GM12878 (cell line): Measurements from ENCODE around the gene BCAS4. TPM values are rescaled to one million over a fixed set of nuclear protein-coding genes. Genes with fewer than 3 reads are reported as not detected.

Experiments
- ATAC-seq: fragments of 200-7000 bp; cut with Tn5 transposase; 3 replicates; pipeline ENCODE4 v1.9.1; 2020; ENCODE audit warnings: mild to moderate bottlenecking, moderate library complexity
- BruUV-seq: library from RNA; stranded (reverse); fragments of 400-500 nt; replicated peaks from 2 replicates; lab custom pipeline; 2021; lab: Mats Ljungman, UMichigan
- CTCF ChIA-PET: fragments of 300-600 bp; sonication (Branson Sonifier 250); formaldehyde crosslinking; extraction: SDS; loops from one replicate; lab custom pipeline; 2021; ENCODE audit warnings: inconsistent platforms; lab: Yijun Ruan, JAX
- POLR2A ChIA-PET: fragments of 350-600 bp; formaldehyde crosslinking; extraction: SDS; loops from one replicate; lab custom pipeline; 2021; ENCODE audit warnings: inconsistent platforms; lab: Charles Lee
- RAD21 ChIA-PET: fragments of 300-600 bp; sonication (Branson Sonifier 250); formaldehyde crosslinking; loops from one replicate; lab custom pipeline; 2023; ENCODE audit warnings: antibody characterized with exemption; ENCODE audit not compliant: unreplicated experiment; lab: Charles Lee
- SMC1A ChIA-PET: fragments of 300-600 bp; sonication (Branson Sonifier 250); formaldehyde crosslinking; loops from one replicate; lab custom pipeline; 2023; ENCODE audit not compliant: unreplicated experiment, uncharacterized antibody; lab: Charles Lee
- DNase-seq: peaks from one replicate; pipeline ENCODE4 v3.0.0-alpha.2; 2011; ENCODE audit warnings: low read depth, low spot score
- FAIRE-seq: peaks from 3 replicates; lab custom pipeline; 2011; peaks lifted over from hg19 to GRCh38; lab: Jason Lieb, UNC
- H2AFZ ChIP-seq: 2 replicates; pipeline ENCODE4 v1.6.0; 2011; ENCODE audit warnings: low read depth, low read length, control low read depth; ENCODE audit not compliant: control insufficient read depth
- H3K27ac ChIP-seq: 2 replicates; pipeline ENCODE4 v1.5.1; 2011; ENCODE audit warnings: control low read depth; ENCODE audit not compliant: control insufficient read depth, insufficient read depth
- H3K27me3 ChIP-seq, 2 experiments: replicated peaks in 1 of 2; 2 replicates each; pipeline versions ENCODE4 v1.6.0 to v1.6.1; 2011; ENCODE audit warnings: low read length in 1 of 2; ENCODE audit not compliant: control insufficient read depth in 2 of 2, insufficient read depth in 2 of 2
- H3K36me3 ChIP-seq, 2 experiments: 2 replicates each; pipeline ENCODE4 v1.5.1; 2011; ENCODE audit warnings: low read length in 1 of 2; ENCODE audit not compliant: control insufficient read depth in 2 of 2, insufficient read depth in 2 of 2
- H3K4me1 ChIP-seq: 2 replicates; pipeline ENCODE4 v1.6.1; 2011; ENCODE audit warnings: mild to moderate bottlenecking, low read length, moderate library complexity, mixed read lengths; ENCODE audit not compliant: control insufficient read depth, insufficient read depth
- H3K4me2 ChIP-seq: 2 replicates; pipeline ENCODE4 v1.6.0; 2011; ENCODE audit warnings: control low read depth; ENCODE audit not compliant: control insufficient read depth, insufficient read depth
- H3K4me3 ChIP-seq: fragments of 200-600 bp; sonication (generic); 2 replicates; pipeline ENCODE4 v1.5.1; 2016
- H3K79me2 ChIP-seq: 2 replicates; pipeline ENCODE4 v1.6.0; 2011; ENCODE audit warnings: low read length; ENCODE audit not compliant: control insufficient read depth, insufficient read depth
- H3K9ac ChIP-seq: 2 replicates; pipeline ENCODE4 v1.8.0; 2011; ENCODE audit warnings: low read length, control low read depth, mixed read lengths; ENCODE audit not compliant: control insufficient read depth, insufficient read depth
- H3K9me3 ChIP-seq: replicated peaks from 3 replicates; pipeline ENCODE4 v1.5.1; 2011; ENCODE audit warnings: mild to moderate bottlenecking, low read length; ENCODE audit not compliant: control insufficient read depth, insufficient read depth
- H4K20me1 ChIP-seq: 2 replicates; pipeline ENCODE4 v1.6.0; 2011; ENCODE audit not compliant: control insufficient read depth, insufficient read depth
- ATF2 ChIP-seq: IDR thresholded peaks from 2 replicates; pipeline ENCODE4 v1.6.1; 2012; ENCODE audit warnings: low read length, inconsistent platforms
- BACH1 ChIP-seq: fragments of 450-650 bp; IDR thresholded peaks from 2 replicates; pipeline ENCODE4 v1.6.1; 2017; ENCODE audit warnings: mild to moderate bottlenecking, borderline replicate concordance
- EGR1 ChIP-seq, 2 experiments: IDR thresholded peaks; 1 replicate in 1 of 2; 2 replicates in 1 of 2; pipeline ENCODE4 v1.6.1; 2011 to 2012; ENCODE audit warnings: low read depth in 2 of 2, low read length in 2 of 2, borderline replicate concordance in 1 of 2, mild to moderate bottlenecking in 1 of 2, moderate library complexity in 1 of 2
- EP300 ChIP-seq, 2 experiments: fragments of 150-350 bp in 1 of 2; IDR thresholded peaks; 2 replicates each; pipeline ENCODE4 v1.6.1; 2011 to 2012; ENCODE audit warnings: low read depth in 2 of 2, low read length in 2 of 2, borderline replicate concordance in 1 of 2, improper control_type of control experiment in 1 of 2, inconsistent platforms in 1 of 2; ENCODE audit not compliant: control insufficient read depth in 1 of 2
- FOXM1 ChIP-seq: IDR thresholded peaks from 2 replicates; pipeline ENCODE4 v1.6.1; 2012; ENCODE audit warnings: low read depth, mild to moderate bottlenecking, inconsistent platforms, low read length, moderate library complexity
- GABPA ChIP-seq: IDR thresholded peaks from 2 replicates; pipeline ENCODE4 v1.6.1; 2014; ENCODE audit warnings: antibody characterized with exemption, low read depth, mild to moderate bottlenecking, inconsistent platforms
- GATAD2B ChIP-seq: fragments of 450-650 bp; conservative IDR thresholded peaks from 2 replicates; pipeline ENCODE4 v1.6.1; 2017; ENCODE audit warnings: low read depth, mild to moderate bottlenecking, moderate library complexity
- HDAC2 ChIP-seq: fragments of 200-600 bp; sonication (generic); IDR thresholded peaks from 2 replicates; pipeline ENCODE4 v1.6.1; 2017
- JUND ChIP-seq: IDR thresholded peaks from 2 replicates; pipeline ENCODE4 v1.6.1; 2012; ENCODE audit warnings: low read depth, mild to moderate bottlenecking, low read length, improper control_type of control experiment, moderate library complexity
- MYB ChIP-seq: fragments of 150-350 bp; IDR thresholded peaks from 2 replicates; pipeline ENCODE4 v1.6.1; 2014; ENCODE audit warnings: mild to moderate bottlenecking, low read depth, low read length, borderline replicate concordance
- PAX5 ChIP-seq: IDR thresholded peaks from 2 replicates; pipeline ENCODE4 v1.6.1; 2011; ENCODE audit warnings: low read depth, low read length, borderline replicate concordance
- PBX3 ChIP-seq: IDR thresholded peaks from 2 replicates; pipeline ENCODE4 v1.6.1; 2011; ENCODE audit warnings: mild to moderate bottlenecking, low read depth, low read length, moderate library complexity; ENCODE audit not compliant: insufficient replicate concordance
- RBBP5 ChIP-seq: fragments of 200-600 bp; sonication (generic); conservative IDR thresholded peaks from 2 replicates; pipeline ENCODE4 v1.6.1; 2016
- RFX5 ChIP-seq: IDR thresholded peaks from 2 replicates; pipeline ENCODE4 v1.6.1; 2011; ENCODE audit warnings: low read depth, low read length, improper control_type of control experiment
- SIX5 ChIP-seq: IDR thresholded peaks from 2 replicates; pipeline ENCODE4 v1.6.1; 2011; ENCODE audit warnings: mild to moderate bottlenecking, low read depth, low read length, moderate library complexity; ENCODE audit not compliant: severe bottlenecking
- SMARCA5 ChIP-seq: fragments of 450-650 bp; IDR thresholded peaks from 2 replicates; pipeline ENCODE4 v1.6.1; 2017; ENCODE audit warnings: mild to moderate bottlenecking
- SPI1 ChIP-seq: IDR thresholded peaks from 2 replicates; pipeline ENCODE4 v1.6.1; 2011; ENCODE audit warnings: low read depth, mild to moderate bottlenecking, low read length, moderate library complexity, borderline replicate concordance; ENCODE audit not compliant: insufficient read depth
- SREBF1 ChIP-seq: IDR thresholded peaks from 2 replicates; pipeline ENCODE4 v1.6.1; 2012; ENCODE audit warnings: mild to moderate bottlenecking, low read length
- SRF ChIP-seq, 2 experiments: IDR thresholded peaks; 2 replicates each; pipeline ENCODE4 v1.6.1; 2011; ENCODE audit warnings: low read depth in 2 of 2, low read length in 2 of 2, mild to moderate bottlenecking in 1 of 2, moderate library complexity in 1 of 2
- YY1 ChIP-seq: IDR thresholded peaks from 2 replicates; pipeline ENCODE4 v1.6.1; 2011; ENCODE audit warnings: low read depth, mild to moderate bottlenecking, low read length
- ZNF384 ChIP-seq: IDR thresholded peaks from 2 replicates; pipeline ENCODE4 v1.6.1; 2012; ENCODE audit warnings: low read depth, mild to moderate bottlenecking, low read length, improper control_type of control experiment, borderline replicate concordance
- WGBS: methylation state at CpG from one replicate; pipeline ENCODE4 v1.1.6; 2016; ENCODE audit warnings: low lambda C conversion rate; ENCODE audit not compliant: insufficient replicate concordance, insufficient coverage; ENCODE audit errors: missing lambda C conversion rate; 5-methylcytosine and 5-hydroxymethylcytosine counted together
- in situ Hi-C: fragments of 300-500 bp; cut with MboI; formaldehyde crosslinking; loops from 9 replicates; pipeline ENCODE4 v1.14.3; 2018; ENCODE audit warnings: mixed read lengths
- intact Hi-C: fragments of 100-400 bp; cut with micrococcal nuclease; formaldehyde crosslinking; loops from one replicate; pipeline ENCODE4 v1.14.2; 2022; ENCODE audit not compliant: unreplicated experiment
- polyA plus RNA-seq, 11 experiments: library from polyadenylated mRNA; depleted of rRNA in 4 of 11; unstranded in 6 of 11; stranded (reverse) in 5 of 11; fragments of >200 nt; fragmentation: Nextera tagmentation in 4 of 11; fragmentation: Illumina TruSeq in 1 of 11; extraction: Ambion mirVana in 4 of 11; extraction: Trizol in 1 of 11; gene quantifications; 1 replicate in 1 of 11; 2 replicates in 10 of 11; pipeline versions ENCODE4 v1.2.1 to v1.2.3, GENCODE V29; 2011 to 2016; ENCODE audit warnings: inconsistent platforms in 2 of 11, missing spikeins in 2 of 11, low read depth in 1 of 11
- total RNA-seq, 4 experiments: library from RNA; depleted of rRNA in 3 of 4; stranded (reverse); fragments of >200 nt in 3 of 4; fragmentation: Illumina TruSeq in 1 of 4; extraction: Trizol in 1 of 4; gene quantifications; 2 replicates each; pipeline versions ENCODE4 v1.2.1 to v1.2.3, GENCODE V29; 2013 to 2021

Gene BCAS4
- total and polyA plus RNA-seq, 10 of the 15 experiments (the other 5 are each of a cell fraction or from before 2014, with no cell fraction given), result 14.8 to 214 (median 65.3) TPM

- FAIRE-seq, result peak; percentile 66
- CTCF ChIA-PET, result interaction anchor here (0.9 to 1.8 kb wide), 3 partner anchors 11 to 113 kb away, joined by 4 to 11 read pairs (median 4); partner anchors contain the start of gene BCAS4
- no TSS peak for BruUV-seq
- no peak for TF ChIP-seq SRF (IDR thresholded peaks at IDR 0.05; ENCODE audit: low read depth in 2 of 2, low read length in 2 of 2)
- no peak for TF ChIP-seq SIX5
- no peak for TF ChIP-seq PBX3
- peak in 1 of 2 experiments; percentile 27; a peak in 1 of 4 replicates for TF ChIP-seq EP300 (IDR thresholded peaks at IDR 0.05; ENCODE audit: borderline replicate concordance in 1 of 2, control insufficient read depth in 1 of 2, low read depth in 2 of 2, low read length in 2 of 2)
- TF ChIP-seq YY1, result peak; percentile 29; the same call in 1 of the 2 replicates
- peak; percentile 73; the same call in 1 of the 2 replicates for TF ChIP-seq SMARCA5
- TF ChIP-seq ATF2, result peak; percentile 60; the same call in 1 of the 2 replicates
- no peak for TF ChIP-seq RBBP5
- TF ChIP-seq HDAC2, result peak; percentile 78; the same call in 1 of the 2 replicates
- no peak for TF ChIP-seq JUND
- TF ChIP-seq BACH1, result peak; percentile 24; the same call in 1 of the 2 replicates
- TF ChIP-seq SREBF1, result no peak
- TF ChIP-seq PAX5, result 0 out of 2 replicates have a peak, but pooled peaks have one; percentile 18
- no peak for TF ChIP-seq FOXM1
- no peak for TF ChIP-seq MYB
- TF ChIP-seq EGR1 (IDR thresholded peaks at IDR 0.05; ENCODE audit: borderline replicate concordance in 1 of 2, low read depth in 2 of 2, low read length in 2 of 2), result peak in 1 of 2 experiments; percentile 64; a peak in 2 of 3 replicates
- no peak for TF ChIP-seq GATAD2B
- no peak for TF ChIP-seq RFX5
- TF ChIP-seq SPI1, result peak; percentile 74; the same call in 1 of the 2 replicates
- no peak for TF ChIP-seq ZNF384
- TF ChIP-seq GABPA, result 0 out of 2 replicates have a peak, but pooled peaks have one; percentile 19
Observed at GRCh38 chr20:50810842-50811241, 16.0 kb downstream of the BCAS4 start.

More at GRCh38 chr20:50810842-50811241, 16.0 kb downstream of the BCAS4 start:
- peaks cover 65% of the 10 kb centered on the region for H3K4me1 ChIP-seq
- no peaks in the 10 kb centered on the region for H3K36me3 ChIP-seq
- H2AFZ ChIP-seq, result no peak overlapping the region
- H3K4me3 ChIP-seq, result peak overlapping the region; percentile 66
- H3K9me3 ChIP-seq, result no peaks in the 10 kb centered on the region; the same call in 2 of the 3 replicates
- 6% methylated on average over 4 of the region's 4 CpGs for WGBS
- no peaks in the 10 kb centered on the region for H3K27me3 ChIP-seq
- H3K27ac ChIP-seq, result peak overlapping the region; percentile 72
- ChIA-PET POLR2A (interaction anchor here (1.1 to 2.5 kb wide), 3 partner anchors 11 to 121 kb away, joined by 3 to 13 read pairs (median 4); partner anchors contain the start of gene ADNP), RAD21 (interaction anchor here (0.7 to 11.4 kb wide), 6 partner anchors 8 to 121 kb away, joined by 3 to 141 read pairs (median 3); partner anchors contain the start of genes ADNP and BCAS4), SMC1A (interaction anchor here (0.6 to 3.3 kb wide), 6 partner anchors 12 to 147 kb away, joined by 3 to 16 read pairs (median 7); partner anchors contain the start of genes BCAS4 and DPM1)
- in situ Hi-C loops, result loop anchor here (10.0 to 25.0 kb wide), 2 partner anchors 594 to 1376 kb away; partner anchors contain the start of gene ZFP64
- no peaks in the 10 kb centered on the region for H4K20me1 ChIP-seq
- DNase-seq (no peak), ATAC-seq (peak; percentile 70)
- peak overlapping the region; percentile 83 for H3K4me2 ChIP-seq
- intact Hi-C loops, result loop anchor here (2.0 kb wide), 1 partner anchor 16 kb away; the partner anchor contains the start of gene BCAS4
- H3K79me2 ChIP-seq, result peaks cover 81% of the 10 kb centered on the region
- H3K9ac ChIP-seq, result peak overlapping the region; percentile 41; the same call in 1 of the 2 replicates
